WERI-Rb-1 (cell line): ENCODE results near the gene C3orf52.

Experiments
- DNase-seq: peaks from one replicate; pipeline ENCODE4 v3.0.0-alpha.2; 2020
- H3K27ac ChIP-seq: fragments of 250-450 bp; sonication (Bioruptor Pico); 2 replicates; pipeline ENCODE4 v1.5.1; 2020; ENCODE audit warnings: mild to moderate bottlenecking, moderate library complexity
- H3K27me3 ChIP-seq: fragments of 250-450 bp; sonication (Bioruptor Pico); 2 replicates; pipeline ENCODE4 v1.5.1; 2021; ENCODE audit warnings: mild to moderate bottlenecking, low read depth, moderate library complexity; ENCODE audit not compliant: insufficient read depth, severe bottlenecking
- H3K36me3 ChIP-seq: fragments of 250-450 bp; sonication (Bioruptor Pico); 2 replicates; pipeline ENCODE4 v1.5.1; 2020; ENCODE audit warnings: mild to moderate bottlenecking, moderate library complexity
- H3K4me3 ChIP-seq: 2 replicates; pipeline ENCODE4 v1.5.1; 2011; ENCODE audit warnings: low read depth, mild to moderate bottlenecking, control low read depth, low read length
- H3K9me3 ChIP-seq: fragments of 250-450 bp; sonication (Bioruptor Pico); 2 replicates; pipeline ENCODE4 v1.5.1; 2021; ENCODE audit warnings: mild to moderate bottlenecking, moderate library complexity; ENCODE audit not compliant: severe bottlenecking
- TF ChIP-seq, protein P1 (sequence below): IDR thresholded peaks from 2 replicates; pipeline ENCODE4 v1.5.1; 2011; ENCODE audit warnings: low read depth, mild to moderate bottlenecking, control low read depth, inconsistent platforms, low read length

The C3orf52 gene

GRCh38 chr3:112134335-112135124, 48.3 kb downstream of the C3orf52 start:
- Histone ChIP-seq H3K36me3 (no peaks in the 10 kb centered on the region), H3K27ac (no peak overlapping the region), H3K4me3 (no peak overlapping the region), H3K27me3 (no peaks in the 10 kb centered on the region), H3K9me3 (no peaks in the 10 kb centered on the region)
- DNase-seq, result no peak
- TF ChIP-seq, protein P1, sequence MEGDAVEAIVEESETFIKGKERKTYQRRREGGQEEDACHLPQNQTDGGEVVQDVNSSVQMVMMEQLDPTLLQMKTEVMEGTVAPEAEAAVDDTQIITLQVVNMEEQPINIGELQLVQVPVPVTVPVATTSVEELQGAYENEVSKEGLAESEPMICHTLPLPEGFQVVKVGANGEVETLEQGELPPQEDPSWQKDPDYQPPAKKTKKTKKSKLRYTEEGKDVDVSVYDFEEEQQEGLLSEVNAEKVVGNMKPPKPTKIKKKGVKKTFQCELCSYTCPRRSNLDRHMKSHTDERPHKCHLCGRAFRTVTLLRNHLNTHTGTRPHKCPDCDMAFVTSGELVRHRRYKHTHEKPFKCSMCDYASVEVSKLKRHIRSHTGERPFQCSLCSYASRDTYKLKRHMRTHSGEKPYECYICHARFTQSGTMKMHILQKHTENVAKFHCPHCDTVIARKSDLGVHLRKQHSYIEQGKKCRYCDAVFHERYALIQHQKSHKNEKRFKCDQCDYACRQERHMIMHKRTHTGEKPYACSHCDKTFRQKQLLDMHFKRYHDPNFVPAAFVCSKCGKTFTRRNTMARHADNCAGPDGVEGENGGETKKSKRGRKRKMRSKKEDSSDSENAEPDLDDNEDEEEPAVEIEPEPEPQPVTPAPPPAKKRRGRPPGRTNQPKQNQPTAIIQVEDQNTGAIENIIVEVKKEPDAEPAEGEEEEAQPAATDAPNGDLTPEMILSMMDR, result no peak

DNA sequence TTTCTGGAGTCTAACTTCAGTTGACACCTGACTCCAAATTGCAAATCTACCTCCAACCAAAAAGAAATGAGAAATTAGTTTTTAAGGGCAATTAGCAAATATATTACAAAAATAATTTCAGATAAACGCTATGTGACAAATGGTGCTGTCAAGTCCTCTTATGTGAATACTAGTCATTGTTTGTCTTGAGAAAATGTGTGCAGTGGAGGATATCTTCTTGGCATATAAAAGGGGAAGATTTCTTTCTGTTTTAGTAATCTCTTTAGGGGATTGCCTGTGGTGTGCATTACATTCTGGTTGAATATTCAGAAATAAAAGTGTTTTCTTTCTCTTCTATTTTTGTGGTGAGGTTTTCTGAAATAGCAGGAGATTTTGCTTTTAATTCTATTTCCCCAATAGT, 49.9 kb downstream of the C3orf52 start:
- TF ChIP-seq, protein P1, result no peak
- no peaks in the 10 kb centered on the region for H3K36me3 ChIP-seq
- H3K4me3 ChIP-seq, result no peak overlapping the region
- no peaks in the 10 kb centered on the region for H3K9me3 ChIP-seq
- no peak overlapping the region for H3K27ac ChIP-seq
- no peak for DNase-seq
- H3K27me3 ChIP-seq, result no peaks in the 10 kb centered on the region

GRCh38 chr3:112136959-112137693, 50.9 kb downstream of the C3orf52 start:
- Histone ChIP-seq H3K4me3 (no peak overlapping the region), H3K9me3 (no peaks in the 10 kb centered on the region), H3K36me3 (no peaks in the 10 kb centered on the region), H3K27ac (no peak overlapping the region), H3K27me3 (no peaks in the 10 kb centered on the region)
- peak; percentile 48 for DNase-seq
- TF ChIP-seq, protein P1, result peak; percentile 55

DNA sequence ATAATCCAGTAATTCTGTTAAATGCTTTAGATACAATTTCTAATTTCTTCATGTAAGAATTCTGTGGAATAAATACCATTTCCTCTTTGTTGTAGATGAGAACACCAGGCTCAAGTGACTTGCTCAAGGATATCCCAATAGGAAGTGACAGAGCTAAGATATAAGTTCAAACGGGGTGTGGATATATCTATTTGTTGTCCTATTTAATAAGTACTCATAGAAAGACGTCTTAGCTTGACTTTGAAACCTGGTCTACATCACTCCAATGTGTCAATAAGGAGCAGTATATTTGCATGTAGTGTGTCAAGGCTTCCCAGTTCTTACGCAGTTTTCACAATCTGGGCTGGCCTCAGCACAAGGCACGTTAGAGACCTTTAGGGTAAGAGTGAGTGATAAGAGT, 51.6 kb downstream of the C3orf52 start:
- Histone ChIP-seq H3K4me3 (no peak overlapping the region), H3K36me3 (no peaks in the 10 kb centered on the region), H3K9me3 (no peaks in the 10 kb centered on the region), H3K27ac (no peak overlapping the region), H3K27me3 (no peaks in the 10 kb centered on the region)
- no peak for DNase-seq
- TF ChIP-seq, protein P1, result no peak

DNA sequence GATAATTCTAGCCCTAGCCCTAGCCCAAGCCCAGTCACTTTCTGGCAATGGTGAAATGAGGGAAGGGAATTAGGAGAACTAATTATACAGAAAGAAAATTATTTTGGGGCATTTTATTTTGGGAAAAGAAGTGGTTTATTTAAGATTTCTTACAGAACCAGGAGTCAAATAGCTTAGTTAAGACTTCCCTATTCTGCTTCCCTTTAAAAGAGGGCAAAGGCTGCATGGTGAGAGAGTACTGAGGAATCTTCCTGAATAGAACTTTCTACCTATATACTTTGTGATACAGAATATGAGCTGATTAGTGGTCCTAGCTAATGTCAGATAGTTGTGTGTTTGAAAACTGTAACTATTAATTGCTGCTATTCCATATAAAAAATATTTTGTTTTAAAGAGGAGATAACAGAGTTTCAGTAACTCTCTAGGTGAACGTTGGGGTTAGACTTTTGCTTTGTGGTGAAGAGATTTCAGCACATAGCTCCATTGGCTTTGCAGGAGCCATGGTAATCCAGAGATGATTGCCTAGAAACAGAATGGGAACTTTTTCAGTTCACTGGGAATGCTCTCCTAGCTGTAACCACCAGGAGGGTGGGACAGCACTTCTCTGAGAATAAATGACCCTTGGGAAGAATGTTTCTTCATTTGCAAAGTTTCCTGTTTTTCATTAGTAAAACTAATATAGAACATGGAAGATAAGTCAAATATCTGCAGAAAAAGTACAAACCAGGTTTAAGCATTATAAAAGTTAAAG, 52.2 kb downstream of the C3orf52 start:
- H3K36me3 ChIP-seq, result no peaks in the 10 kb centered on the region
- H3K27me3 ChIP-seq, result no peaks in the 10 kb centered on the region
- no peak overlapping the region for H3K27ac ChIP-seq
- no peak for DNase-seq
- H3K9me3 ChIP-seq, result no peaks in the 10 kb centered on the region
- no peak overlapping the region for H3K4me3 ChIP-seq
- TF ChIP-seq, protein P1, result no peak
